ENCODE results near the gene ARMC5.

- TF ChIP-seq, protein P1, sequence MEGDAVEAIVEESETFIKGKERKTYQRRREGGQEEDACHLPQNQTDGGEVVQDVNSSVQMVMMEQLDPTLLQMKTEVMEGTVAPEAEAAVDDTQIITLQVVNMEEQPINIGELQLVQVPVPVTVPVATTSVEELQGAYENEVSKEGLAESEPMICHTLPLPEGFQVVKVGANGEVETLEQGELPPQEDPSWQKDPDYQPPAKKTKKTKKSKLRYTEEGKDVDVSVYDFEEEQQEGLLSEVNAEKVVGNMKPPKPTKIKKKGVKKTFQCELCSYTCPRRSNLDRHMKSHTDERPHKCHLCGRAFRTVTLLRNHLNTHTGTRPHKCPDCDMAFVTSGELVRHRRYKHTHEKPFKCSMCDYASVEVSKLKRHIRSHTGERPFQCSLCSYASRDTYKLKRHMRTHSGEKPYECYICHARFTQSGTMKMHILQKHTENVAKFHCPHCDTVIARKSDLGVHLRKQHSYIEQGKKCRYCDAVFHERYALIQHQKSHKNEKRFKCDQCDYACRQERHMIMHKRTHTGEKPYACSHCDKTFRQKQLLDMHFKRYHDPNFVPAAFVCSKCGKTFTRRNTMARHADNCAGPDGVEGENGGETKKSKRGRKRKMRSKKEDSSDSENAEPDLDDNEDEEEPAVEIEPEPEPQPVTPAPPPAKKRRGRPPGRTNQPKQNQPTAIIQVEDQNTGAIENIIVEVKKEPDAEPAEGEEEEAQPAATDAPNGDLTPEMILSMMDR (IDR thresholded peaks at IDR 0.05): no peak
- TF ChIP-seq POLR2A (IDR thresholded peaks at IDR 0.05): no peak
These were observed 34.3 kb downstream of the ARMC5 start for GRCh38 chr16:31493506-31494125.
